Measurements from ENCODE around the gene MICB. TPM values are rescaled to one million over a fixed set of nuclear protein-coding genes. Genes with fewer than 3 reads are reported as not detected.

The MICB gene
- total RNA-seq, 1 donor from 2014 or later = 54.9 TPM

DNA sequence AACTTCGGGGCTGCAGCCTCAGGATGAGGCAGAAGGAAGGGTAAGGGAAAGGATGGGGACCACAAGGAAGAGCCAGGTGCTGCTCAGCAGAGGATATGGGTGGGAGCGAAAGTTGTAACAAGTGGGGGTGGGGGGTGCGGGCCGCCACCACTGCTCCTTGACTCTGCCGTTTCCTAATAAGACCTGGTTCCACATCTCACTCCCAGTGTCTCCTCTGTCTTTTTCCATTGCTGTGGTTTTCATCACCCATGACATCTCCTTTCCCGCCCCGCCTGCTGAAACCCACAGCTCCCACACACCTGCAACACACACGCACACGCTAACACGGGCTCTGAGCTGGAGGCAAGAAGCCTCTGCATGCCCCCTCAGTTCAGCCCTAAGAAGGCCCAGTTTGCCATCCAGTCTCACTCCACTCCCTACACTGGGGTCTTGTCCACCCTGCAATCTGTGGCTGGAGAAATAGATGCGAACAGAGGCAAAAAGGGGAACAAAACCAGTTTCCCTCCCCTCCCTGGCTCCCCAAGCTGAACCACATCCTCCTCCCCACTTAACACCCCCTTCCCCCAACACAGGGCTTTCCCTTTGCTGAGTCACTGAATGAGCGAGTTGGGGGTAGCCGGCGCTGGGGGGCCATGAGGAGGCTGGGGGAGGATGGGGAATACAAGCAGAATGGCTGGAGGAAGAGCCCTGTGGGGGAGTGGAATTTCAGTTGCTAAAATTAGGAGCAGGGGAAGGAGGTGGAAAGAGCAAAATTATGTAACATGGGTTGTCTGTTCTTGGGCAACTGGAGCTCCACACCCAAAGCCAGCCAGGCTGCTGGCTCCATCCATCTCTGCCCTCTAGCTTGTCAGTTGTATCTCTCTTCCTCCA lies 60.9 kb downstream of the MICB start:
- intact Hi-C loops (cut with micrococcal nuclease) = loop anchor here (2.0 kb wide), 1 partner anchor 16 kb away; the partner anchor contains the start of gene TNF

DNA sequence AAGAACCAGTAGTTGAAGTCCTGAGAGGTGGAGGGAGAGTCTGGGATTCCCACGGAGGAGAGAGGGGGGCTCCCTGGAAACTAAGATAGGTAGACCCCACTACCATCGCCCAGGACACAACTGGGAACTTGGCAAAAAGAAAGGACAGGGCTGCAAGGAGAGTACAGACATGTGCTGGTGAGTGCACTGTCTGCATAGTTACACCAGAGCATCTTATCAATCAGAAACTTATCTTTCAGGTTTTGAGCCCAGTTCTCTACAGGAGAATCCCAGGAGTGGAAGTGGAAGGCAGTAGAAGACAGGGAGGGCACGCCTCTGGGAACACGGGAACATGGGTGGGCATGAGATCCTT lies 61.6 kb downstream of the MICB start:
- intact Hi-C loops (cut with micrococcal nuclease) = loop anchor here (2.0 kb wide), 1 partner anchor 15 kb away; the partner anchor contains the start of gene TNF

DNA sequence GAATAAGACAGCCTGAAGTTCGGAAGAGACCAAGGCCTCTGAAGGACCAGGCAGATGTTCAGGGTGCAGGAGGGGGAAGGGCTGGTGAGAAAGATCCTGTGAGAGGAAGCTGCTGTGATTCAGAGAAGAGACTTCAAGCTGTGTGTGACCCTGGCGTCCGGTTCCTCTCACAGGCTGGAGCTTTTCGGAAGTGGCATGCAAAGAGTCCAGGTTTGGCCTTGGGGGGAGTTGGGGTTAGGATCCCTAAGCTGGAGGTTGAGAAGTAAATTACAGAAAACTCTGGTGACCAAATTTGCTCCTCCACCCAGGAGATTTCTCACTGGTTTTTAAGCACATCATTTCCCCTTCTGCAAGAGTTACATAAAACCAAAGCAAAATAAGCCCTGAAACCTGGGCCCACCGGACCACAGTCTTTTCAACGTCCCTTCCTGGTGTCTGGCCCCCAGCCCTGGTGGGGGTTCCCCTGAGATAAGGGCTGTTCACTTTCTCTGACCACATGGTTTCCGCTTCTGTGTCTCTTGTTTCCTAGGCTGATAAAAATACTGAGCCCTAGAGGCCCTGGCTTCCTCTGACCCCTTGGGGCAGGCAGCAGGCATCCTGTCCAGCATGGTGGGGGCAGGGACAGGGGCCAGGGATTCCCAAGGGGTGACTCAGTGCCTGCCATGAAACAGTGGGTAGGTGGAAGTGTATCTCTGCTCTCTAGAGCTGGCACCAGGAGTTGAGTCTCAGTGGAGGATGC lies 62.2 kb downstream of the MICB start:
- intact Hi-C loops (cut with micrococcal nuclease) = loop anchor here (1.0 to 2.0 kb wide), 2 partner anchors 8 to 15 kb away; partner anchors contain the start of gene TNF

DNA sequence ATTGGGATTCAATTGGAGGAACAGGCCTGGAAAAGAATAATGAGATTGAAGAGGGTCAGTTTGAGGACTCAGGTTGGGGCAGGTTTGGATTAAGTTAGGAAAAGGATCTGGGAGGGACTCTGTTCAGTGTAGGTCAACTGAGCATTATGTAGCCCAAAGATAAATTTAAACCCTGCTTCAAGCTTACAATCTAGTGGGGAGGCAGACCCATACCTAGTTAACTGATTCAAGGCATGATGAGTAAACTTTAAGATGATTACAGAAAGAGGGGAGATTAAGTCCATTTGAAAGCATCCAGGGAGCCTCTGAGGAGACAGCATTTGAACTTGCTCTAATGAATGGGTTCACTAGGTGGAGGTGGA lies 62.7 kb downstream of the MICB start:
- intact Hi-C loops (cut with micrococcal nuclease) = loop anchor here (1.0 kb wide), 1 partner anchor 8 kb away; no protein-coding TSS in a partner anchor

Other genes with a start within 250 kb of the MICB start
- 1,191 and 1,208 TPM in 2 replicates for gene HLA-C, start 226.1 kb upstream of the MICB start, total RNA-seq
- gene HLA-B, start 141.0 kb upstream of the MICB start, total RNA-seq = 4,049 and 4,078 TPM in 2 replicates
- gene MICA, start 94.5 kb upstream of the MICB start, total RNA-seq = 9.3 and 11.8 TPM in 2 replicates
- gene MCCD1, start 30.8 kb downstream of the MICB start, total RNA-seq = not detected in 2 replicates
- gene DDX39B, start 43.9 kb downstream of the MICB start, total RNA-seq = 431 and 439 TPM in 2 replicates
- gene ATP6V1G2, start 48.5 kb downstream of the MICB start, total RNA-seq = 1.3 and 1.7 TPM in 2 replicates
- 14.3 and 16.3 TPM in 2 replicates for gene NFKBIL1, start 49.5 kb downstream of the MICB start, total RNA-seq
- gene LTA, start 74.1 kb downstream of the MICB start, total RNA-seq = 29.4 and 30.0 TPM in 2 replicates
- 45.3 and 45.8 TPM in 2 replicates for gene TNF, start 77.4 kb downstream of the MICB start, total RNA-seq
- gene LTB, start 84.3 kb downstream of the MICB start, total RNA-seq = 767 and 782 TPM in 2 replicates
- 29.8 and 33.1 TPM in 2 replicates for gene LST1, start 88.1 kb downstream of the MICB start, total RNA-seq
- gene NCR3, start 94.9 kb downstream of the MICB start, total RNA-seq = 72.4 and 75.5 TPM in 2 replicates
- gene AIF1, start 117.1 kb downstream of the MICB start, total RNA-seq = 67.9 and 70.2 TPM in 2 replicates
- 236 and 240 TPM in 2 replicates for gene PRRC2A, start 122.6 kb downstream of the MICB start, total RNA-seq
- gene BAG6, start 154.5 kb downstream of the MICB start, total RNA-seq = 266 and 270 TPM in 2 replicates
- gene APOM, start 157.7 kb downstream of the MICB start, total RNA-seq = 3.0 TPM in 2 replicates
- 20.8 and 21.6 TPM in 2 replicates for gene C6orf47, start 162.6 kb downstream of the MICB start, total RNA-seq
- gene GPANK1, start 166.9 kb downstream of the MICB start, total RNA-seq = 29.2 and 31.4 TPM in 2 replicates
- gene CSNK2B, start 167.9 kb downstream of the MICB start, total RNA-seq = 220 and 229 TPM in 2 replicates
- 27.9 and 32.1 TPM in 2 replicates for gene LY6G5B, start 171.8 kb downstream of the MICB start, total RNA-seq
- gene LY6G5C, start 182.9 kb downstream of the MICB start, total RNA-seq = 4.2 and 5.4 TPM in 2 replicates
- gene ABHD16A, start 205.2 kb downstream of the MICB start, total RNA-seq = 53.8 and 54.9 TPM in 2 replicates
- 0.34 TPM in 1 of 2 replicates, not detected in the other for gene LY6G6F, start 208.7 kb downstream of the MICB start, total RNA-seq
- gene LY6G6D, start 217.2 kb downstream of the MICB start, total RNA-seq = not detected in 2 replicates
- gene LY6G6C, start 223.6 kb downstream of the MICB start, total RNA-seq = 0.25 TPM in 1 of 2 replicates, not detected in the other
- not detected in 2 replicates for gene MPIG6B, start 225.2 kb downstream of the MICB start, total RNA-seq
- 12.2 and 15.5 TPM in 2 replicates for gene DDAH2, start 231.2 kb downstream of the MICB start, total RNA-seq
- 590 and 596 TPM in 2 replicates for gene CLIC1, start 238.4 kb downstream of the MICB start, total RNA-seq
- 75.2 and 76.5 TPM in 2 replicates for gene MSH5, start 241.9 kb downstream of the MICB start, total RNA-seq